ENCODE results near the gene BRD4. TPM values are rescaled to one million over a fixed set of nuclear protein-coding genes. Genes with fewer than 3 reads are reported as not detected.
"Not testable (repeated sequence)": the region's sequence is repeated elsewhere in the genome, so short reads cannot be mapped to it uniquely, and the experiment has no call there.

The BRD4 gene
- total RNA-seq, 1 donor from 2014 or later = 136 TPM

GRCh38 chr19:15369594-15369891 lies 37.2 kb upstream of the BRD4 start:
- Mint-ChIP-seq H3K36me3 (ENCODE audit: low read depth, unreplicated experiment) (peaks cover 37% of the 10 kb centered on the region), H3K27ac (ENCODE audit: unreplicated experiment) (no peak overlapping the region), H3K4me3 (ENCODE audit: unreplicated experiment) (no peak overlapping the region), H3K4me1 (ENCODE audit: unreplicated experiment) (no peaks in the 10 kb centered on the region), H3K27me3 (ENCODE audit: unreplicated experiment) (peaks cover 5% of the 10 kb centered on the region), H3K9me3 (ENCODE audit: unreplicated experiment) (no peaks in the 10 kb centered on the region)
- no peak for TF ChIP-seq CTCF (IDR thresholded peaks at IDR 0.05; ENCODE audit: unreplicated experiment)
- DNase-seq (ENCODE audit: low spot score) = no peak

- Mint-ChIP-seq H3K27me3 (ENCODE audit: unreplicated experiment) (peaks cover 5% of the 10 kb centered on the region), H3K9me3 (ENCODE audit: unreplicated experiment) (no peaks in the 10 kb centered on the region), H3K4me3 (ENCODE audit: unreplicated experiment) (peak overlapping the region; percentile 57), H3K4me1 (ENCODE audit: unreplicated experiment) (no peaks in the 10 kb centered on the region), H3K27ac (ENCODE audit: unreplicated experiment) (peak overlapping the region; percentile 57), H3K36me3 (ENCODE audit: low read depth, unreplicated experiment) (peaks cover 37% of the 10 kb centered on the region)
- TF ChIP-seq CTCF (IDR thresholded peaks at IDR 0.05; ENCODE audit: unreplicated experiment) = no peak
- DNase-seq (ENCODE audit: low spot score) = no peak
Observed at GRCh38 chr19:15368798-15369593, 36.7 kb upstream of the BRD4 start.

- peaks cover 3% of the 10 kb centered on the region for H3K27me3 Mint-ChIP-seq (ENCODE audit: unreplicated experiment)
- no peaks in the 10 kb centered on the region for H3K4me1 Mint-ChIP-seq (ENCODE audit: unreplicated experiment)
- TF ChIP-seq CTCF (IDR thresholded peaks at IDR 0.05; ENCODE audit: unreplicated experiment) = no peak
- peak overlapping the region; percentile 57 for H3K4me3 Mint-ChIP-seq (ENCODE audit: unreplicated experiment)
- H3K36me3 Mint-ChIP-seq (ENCODE audit: low read depth, unreplicated experiment) = peaks cover 39% of the 10 kb centered on the region
- no peak for DNase-seq (ENCODE audit: low spot score)
- no peak overlapping the region for H3K27ac Mint-ChIP-seq (ENCODE audit: unreplicated experiment)
- H3K9me3 Mint-ChIP-seq (ENCODE audit: unreplicated experiment) = no peaks in the 10 kb centered on the region
Observed at GRCh38 chr19:15368051-15368632, 35.8 kb upstream of the BRD4 start.

- Mint-ChIP-seq H3K9me3 (ENCODE audit: unreplicated experiment) (no peaks in the 10 kb centered on the region), H3K27me3 (ENCODE audit: unreplicated experiment) (peaks cover 2% of the 10 kb centered on the region), H3K36me3 (ENCODE audit: low read depth, unreplicated experiment) (peaks cover 35% of the 10 kb centered on the region), H3K27ac (ENCODE audit: unreplicated experiment) (no peak overlapping the region), H3K4me3 (ENCODE audit: unreplicated experiment) (no peak overlapping the region), H3K4me1 (ENCODE audit: unreplicated experiment) (no peaks in the 10 kb centered on the region)
- DNase-seq (ENCODE audit: low spot score) = no peak
- no peak for TF ChIP-seq CTCF (IDR thresholded peaks at IDR 0.05; ENCODE audit: unreplicated experiment)
Observed at GRCh38 chr19:15367439-15367838, 35.1 kb upstream of the BRD4 start.

GRCh38 chr19:15365264-15365663 lies 32.9 kb upstream of the BRD4 start:
- H3K36me3 Mint-ChIP-seq (ENCODE audit: low read depth, unreplicated experiment) = peaks cover 45% of the 10 kb centered on the region
- no peak for DNase-seq (ENCODE audit: low spot score)
- H3K27me3 Mint-ChIP-seq (ENCODE audit: unreplicated experiment) = peaks cover 7% of the 10 kb centered on the region
- H3K27ac Mint-ChIP-seq (ENCODE audit: unreplicated experiment) = no peak overlapping the region
- no peaks in the 10 kb centered on the region for H3K4me1 Mint-ChIP-seq (ENCODE audit: unreplicated experiment)
- peak overlapping the region; percentile 51 for H3K4me3 Mint-ChIP-seq (ENCODE audit: unreplicated experiment)
- TF ChIP-seq CTCF (IDR thresholded peaks at IDR 0.05; ENCODE audit: unreplicated experiment) = no peak
- no peaks in the 10 kb centered on the region for H3K9me3 Mint-ChIP-seq (ENCODE audit: unreplicated experiment)

GRCh38 chr19:15363791-15364190 lies 31.5 kb upstream of the BRD4 start:
- not testable (repeated sequence) for H3K4me1 Mint-ChIP-seq (ENCODE audit: unreplicated experiment); H3K9me3 Mint-ChIP-seq (ENCODE audit: unreplicated experiment); DNase-seq (ENCODE audit: low spot score); H3K27ac Mint-ChIP-seq (ENCODE audit: unreplicated experiment); H3K27me3 Mint-ChIP-seq (ENCODE audit: unreplicated experiment)
- Mint-ChIP-seq H3K4me3 (ENCODE audit: unreplicated experiment) (peak overlapping the region; percentile 87), H3K36me3 (ENCODE audit: low read depth, unreplicated experiment) (peaks cover 47% of the 10 kb centered on the region)

GRCh38 chr19:15363048-15363447 lies 30.7 kb upstream of the BRD4 start:
- peaks cover 51% of the 10 kb centered on the region for H3K36me3 Mint-ChIP-seq (ENCODE audit: low read depth, unreplicated experiment)
- not testable (repeated sequence) for DNase-seq (ENCODE audit: low spot score); H3K4me3 Mint-ChIP-seq (ENCODE audit: unreplicated experiment); H3K27ac Mint-ChIP-seq (ENCODE audit: unreplicated experiment); H3K9me3 Mint-ChIP-seq (ENCODE audit: unreplicated experiment); H3K27me3 Mint-ChIP-seq (ENCODE audit: unreplicated experiment); H3K4me1 Mint-ChIP-seq (ENCODE audit: unreplicated experiment)
